GM19099 (cell line): ENCODE measurements around the gene DNAJC17.

ENCODE experiments used
- POLR2A ChIP-seq: IDR thresholded peaks from 3 replicates; pipeline ENCODE4 v1.6.1; 2011; ENCODE audit warnings: low read depth; ENCODE audit not compliant: insufficient read length; ENCODE audit errors: extremely low read depth

The DNAJC17 gene

GRCh38 chr15:40807028-40807887, at the start of gene DNAJC17, which contains the start of gene ZFYVE19:
TSS of gene DNAJC17 (minus strand) at chr15:40807473. CDS start at chr15:40807446, 27 bp downstream.
TSS of gene ZFYVE19 (plus strand) at chr15:40807089. CDS start at chr15:40807590, 501 bp downstream.
- TF ChIP-seq POLR2A: peak; percentile 90

- TF ChIP-seq POLR2A: no peak
Measured at GRCh38 chr15:40856746-40857145, 49.5 kb upstream of the DNAJC17 start.

GRCh38 chr15:40855706-40856234, 48.5 kb upstream of the DNAJC17 start:
- no peak for TF ChIP-seq POLR2A

GRCh38 chr15:40854161-40854560, 46.9 kb upstream of the DNAJC17 start:
- TF ChIP-seq POLR2A: no peak

GRCh38 chr15:40853241-40853890, 46.1 kb upstream of the DNAJC17 start:
- no peak for TF ChIP-seq POLR2A

- TF ChIP-seq POLR2A: no peak
Measured at GRCh38 chr15:40852529-40852928, 45.3 kb upstream of the DNAJC17 start.

- TF ChIP-seq POLR2A: no peak
Measured at GRCh38 chr15:40850576-40851112, 43.4 kb upstream of the DNAJC17 start.

GRCh38 chr15:40847223-40847961, 40.1 kb upstream of the DNAJC17 start:
- TF ChIP-seq POLR2A: peak; percentile 16

- TF ChIP-seq POLR2A: peak; percentile 1
Measured at GRCh38 chr15:40846841-40847222, 39.6 kb upstream of the DNAJC17 start.

- no peak for TF ChIP-seq POLR2A
Measured at GRCh38 chr15:40845511-40846284, 38.4 kb upstream of the DNAJC17 start.

- TF ChIP-seq POLR2A: no peak
Measured at GRCh38 chr15:40845036-40845435, 37.8 kb upstream of the DNAJC17 start.

GRCh38 chr15:40844696-40845030, 37.4 kb upstream of the DNAJC17 start:
- TF ChIP-seq POLR2A: no peak

- no peak for TF ChIP-seq POLR2A
Measured at GRCh38 chr15:40843885-40844695, 36.8 kb upstream of the DNAJC17 start, which contains the start of gene SPINT1. TSS of gene SPINT1 (plus strand) at chr15:40844048. CDS start at chr15:40844555, 507 bp downstream.

- no peak for TF ChIP-seq POLR2A
Measured at GRCh38 chr15:40843261-40843884, 36.1 kb upstream of the DNAJC17 start.
